ENCODE measurements around the gene MBP.
A peak's percentile ranks its signal among the peaks of the same experiment; 100 is the strongest.

Gene MBP

GRCh38 chr18:77099485-77100370 lies 32.9 kb downstream of the MBP start:
- DNase-seq: peak; percentile 70

- peak; percentile 42 for DNase-seq
Measured at GRCh38 chr18:77098538-77099174, 33.9 kb downstream of the MBP start.

GRCh38 chr18:77098029-77098428 lies 34.6 kb downstream of the MBP start:
- DNase-seq: no peak

- DNase-seq: peak; percentile 40
Measured at GRCh38 chr18:77096936-77097886, 35.4 kb downstream of the MBP start.

GRCh38 chr18:77095391-77096371 lies 36.9 kb downstream of the MBP start:
- peak; percentile 28 for DNase-seq

GRCh38 chr18:77093586-77093985 lies 39.0 kb downstream of the MBP start:
- peak; percentile 42 for DNase-seq

GRCh38 chr18:77093067-77093430 lies 39.5 kb downstream of the MBP start:
- peak; percentile 46 for DNase-seq

GRCh38 chr18:77092104-77093066 lies 40.2 kb downstream of the MBP start:
- DNase-seq: peak; percentile 46

- DNase-seq: no peak
Measured at GRCh38 chr18:77091366-77091765, 41.2 kb downstream of the MBP start.

- DNase-seq: no peak
Measured at GRCh38 chr18:77090546-77091174, 41.9 kb downstream of the MBP start.

GRCh38 chr18:77089723-77090285 lies 42.8 kb downstream of the MBP start:
- no peak for DNase-seq

GRCh38 chr18:77088963-77089722 lies 43.4 kb downstream of the MBP start:
- DNase-seq: peak; percentile 39

- DNase-seq: no peak
Measured at GRCh38 chr18:77087393-77088141, 45.0 kb downstream of the MBP start.

- no peak for DNase-seq
Measured at GRCh38 chr18:77086656-77087392, 45.8 kb downstream of the MBP start.

GRCh38 chr18:77086034-77086433 lies 46.5 kb downstream of the MBP start:
- DNase-seq: no peak

- no peak for DNase-seq
Measured at GRCh38 chr18:77084688-77085035, 47.9 kb downstream of the MBP start.

GRCh38 chr18:77082316-77082955 lies 50.1 kb downstream of the MBP start:
- peak; percentile 39 for DNase-seq

Data from activated CD8-positive, alpha-beta memory T cell treated with anti-CD3 and anti-CD28 coated beads, Interleukin-2, amount 50 U/mL, for 48 hours (primary cell).